Esophagus muscularis mucosa (tissue), 4 donors: ENCODE measurements around the gene MYH14. TPM values are rescaled to one million over a fixed set of nuclear protein-coding genes. Genes with fewer than 3 reads are reported as not detected.

Experiments used
- DNase-seq: peaks from one replicate; pipeline ENCODE4 v3.0.0-alpha.2; 2017; ENCODE audit errors: extremely low spot score
- H3K27ac ChIP-seq, 4 donors: fragments of 200-600 bp; sonication (generic); replicated peaks in 1 of 4; 1 replicate in 3 of 4; 2 replicates in 1 of 4; pipeline ENCODE4 v1.5.1; 2016 to 2019; ENCODE audit warnings: mild to moderate bottlenecking in 1 of 4
- H3K27me3 ChIP-seq, 4 donors: fragments of 200-600 bp; sonication (generic); one replicate each; pipeline versions ENCODE4 v1.5.1 to v1.6.0; 2016 to 2019
- H3K36me3 ChIP-seq, 4 donors: fragments of 200-600 bp; sonication (generic); one replicate each; pipeline ENCODE4 v1.5.1; 2016 to 2019
- H3K4me1 ChIP-seq, 4 donors: fragments of 200-600 bp; sonication (generic); one replicate each; pipeline ENCODE4 v1.5.1; 2016 to 2019
- H3K4me3 ChIP-seq, 4 donors: fragments of 200-600 bp; sonication (generic); 1 replicate in 2 of 4; 2 replicates in 2 of 4; pipeline ENCODE4 v1.5.1; 2016 to 2019; ENCODE audit warnings: mild to moderate bottlenecking in 4 of 4, moderate library complexity in 1 of 4
- H3K9me3 ChIP-seq, 4 donors: fragments of 200-600 bp; sonication (generic); 1 replicate in 3 of 4; 2 replicates in 1 of 4; pipeline ENCODE4 v1.5.1; 2016 to 2019
- CTCF ChIP-seq, 3 experiments: fragments of 200-600 bp in 2 of 3; fragments of 450-650 bp in 1 of 3; sonication (generic) in 2 of 3; IDR thresholded peaks; one replicate each; pipeline ENCODE4 v1.5.1; 2017 to 2019; ENCODE audit warnings: antibody characterized with exemption in 3 of 3, mild to moderate bottlenecking in 2 of 3, moderate library complexity in 1 of 3
- EP300 ChIP-seq: sonication (generic); formaldehyde crosslinking; IDR thresholded peaks from one replicate; pipeline ENCODE4 v1.6.1; 2017; ENCODE audit warnings: antibody characterized with exemption
- POLR2A ChIP-seq: fragments of 450-650 bp; IDR thresholded peaks from one replicate; pipeline ENCODE4 v1.6.1; 2017; ENCODE audit warnings: antibody characterized with exemption, moderate library complexity, mild to moderate bottlenecking, low read depth
- POLR2AphosphoS5 ChIP-seq, 2 donors: sonication (generic); formaldehyde crosslinking; IDR thresholded peaks; one replicate each; pipeline ENCODE4 v1.6.1; 2017; ENCODE audit warnings: antibody characterized with exemption in 2 of 2
- WGBS: methylation state at CpG from one replicate; pipeline ENCODE4 v1.1.5; 2018; 5-methylcytosine and 5-hydroxymethylcytosine counted together
- intact Hi-C: fragments of 100-400 bp; cut with DNase I; formaldehyde crosslinking; loops from one replicate; pipeline ENCODE4 v1.15.1; 2023
- total RNA-seq, 4 donors: library from RNA; depleted of rRNA; stranded (reverse); fragments of >200 nt; gene quantifications; one replicate each; pipeline versions ENCODE4 v1.1.0 to v1.2.1, GENCODE V29; 2016

The MYH14 gene
- total RNA-seq, 4 donors from 2014 or later, result 2.5 to 10.1 (median 5.3) TPM

GRCh38 chr19:50314724-50315708 lies 111.6 kb downstream of the MYH14 start:
- Histone ChIP-seq H3K9me3 (no peaks in the 10 kb centered on the region), H3K36me3 (no peaks in the 10 kb centered on the region), H3K4me1 (peaks cover 0 to 30% (median 9%) of the 10 kb centered on the region in 4 donors), H3K4me3 (no peak overlapping the region), H3K27ac (no peak overlapping the region), H3K27me3 (peaks cover 3 to 92% (median 47%) of the 10 kb centered on the region in 4 donors)
- 3% methylated on average over 28 of the region's 40 CpGs for WGBS
- TF ChIP-seq CTCF (IDR thresholded peaks at IDR 0.05) (no peak), POLR2AphosphoS5 (IDR thresholded peaks at IDR 0.05) (no peak), POLR2A (no peak), EP300 (no peak)
- no peak for DNase-seq
- intact Hi-C loops, result no loop called here

DNA sequence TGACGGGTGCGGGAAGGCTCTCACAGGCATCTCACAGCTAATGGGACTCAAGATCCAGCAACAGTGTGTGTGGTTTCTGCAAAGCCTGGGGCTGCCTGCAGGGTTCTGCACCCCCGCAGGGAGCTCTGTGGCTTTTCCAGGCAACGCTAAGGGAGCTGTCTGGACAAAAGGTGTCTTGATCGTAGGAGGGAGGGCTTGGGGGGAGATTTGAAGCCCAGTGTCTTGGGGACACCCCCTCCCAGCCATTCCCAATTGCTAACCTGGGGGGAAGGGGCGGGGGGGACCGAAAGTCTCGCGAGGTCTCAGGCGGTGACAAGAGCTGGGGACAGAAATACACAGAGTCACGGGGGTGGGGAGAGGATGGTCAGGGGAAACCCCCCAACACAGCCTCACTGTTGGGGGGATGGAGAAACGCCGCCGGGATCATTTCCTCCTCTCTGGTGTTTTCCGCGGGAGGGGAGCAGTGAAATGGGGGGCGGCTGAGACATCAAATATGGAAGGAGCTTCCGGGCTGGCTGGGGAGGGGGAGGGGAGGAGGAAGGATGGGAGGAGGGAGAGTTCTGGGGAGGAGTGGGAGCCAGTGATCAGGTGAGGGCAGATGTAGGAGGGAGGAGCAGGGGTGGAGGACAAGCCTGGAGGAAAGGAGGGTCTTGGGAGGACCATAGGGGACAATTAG lies 112.5 kb downstream of the MYH14 start:
- 9% methylated on average over 13 of the region's 18 CpGs for WGBS
- Histone ChIP-seq H3K27me3 (peaks cover 3 to 92% (median 44%) of the 10 kb centered on the region in 4 donors), H3K9me3 (no peaks in the 10 kb centered on the region), H3K27ac (no peak overlapping the region), H3K4me1 (peaks cover 0 to 30% (median 9%) of the 10 kb centered on the region in 4 donors), H3K4me3 (no peak overlapping the region), H3K36me3 (no peaks in the 10 kb centered on the region)
- intact Hi-C loops, result no loop called here
- DNase-seq, result no peak
- no peak for TF ChIP-seq POLR2A
- no peak for TF ChIP-seq POLR2AphosphoS5 (IDR thresholded peaks at IDR 0.05)
- no peak for TF ChIP-seq CTCF (IDR thresholded peaks at IDR 0.05)
- no peak for TF ChIP-seq EP300

DNA sequence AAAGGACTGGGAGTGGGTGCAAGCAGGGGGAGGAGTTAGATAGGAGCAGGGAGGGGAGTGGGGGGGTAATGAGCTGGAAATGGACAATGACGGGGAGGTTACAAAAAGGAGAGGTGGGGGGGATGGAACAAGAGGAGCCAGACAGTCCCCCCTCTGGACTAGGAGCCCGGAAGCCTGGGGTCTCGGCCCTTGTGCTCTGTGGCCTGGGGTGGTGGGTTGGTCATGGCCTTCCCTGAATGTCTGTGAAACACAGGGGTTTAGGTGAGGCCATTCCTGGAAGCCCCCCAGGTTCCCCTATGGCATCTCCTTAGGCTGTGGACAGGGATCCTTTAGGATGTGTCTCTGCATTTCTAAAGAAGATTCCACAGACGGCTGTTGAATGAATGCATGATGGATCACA lies 113.7 kb downstream of the MYH14 start:
- DNase-seq, result no peak
- no peaks in the 10 kb centered on the region for H3K9me3 ChIP-seq
- WGBS, result 74% methylated on average over 4 of the region's 4 CpGs
- peaks cover 0 to 27% (median 6%) of the 10 kb centered on the region in 4 donors for H3K4me1 ChIP-seq
- TF ChIP-seq CTCF (IDR thresholded peaks at IDR 0.05) (no peak), POLR2A (no peak), POLR2AphosphoS5 (IDR thresholded peaks at IDR 0.05) (no peak), EP300 (no peak)
- intact Hi-C loops, result no loop called here
- H3K27ac ChIP-seq, result no peak overlapping the region
- H3K27me3 ChIP-seq, result peaks cover 3 to 82% (median 35%) of the 10 kb centered on the region in 4 donors
- no peaks in the 10 kb centered on the region for H3K36me3 ChIP-seq
- no peak overlapping the region for H3K4me3 ChIP-seq

- Histone ChIP-seq H3K4me1 (peaks cover 0 to 20% (median 3%) of the 10 kb centered on the region in 4 donors), H3K27ac (no peak overlapping the region), H3K9me3 (no peaks in the 10 kb centered on the region), H3K27me3 (peaks cover 0 to 76% (median 22%) of the 10 kb centered on the region in 4 donors), H3K4me3 (no peak overlapping the region), H3K36me3 (no peaks in the 10 kb centered on the region)
- no peak for TF ChIP-seq CTCF (IDR thresholded peaks at IDR 0.05)
- no peak for TF ChIP-seq POLR2AphosphoS5 (IDR thresholded peaks at IDR 0.05)
- TF ChIP-seq POLR2A, result no peak
- TF ChIP-seq EP300, result no peak
- intact Hi-C loops, result no loop called here
- DNase-seq, result no peak
- WGBS, result 85% methylated on average over 8 of the region's 8 CpGs
Measured at GRCh38 chr19:50318438-50318837, 115.0 kb downstream of the MYH14 start.
